HG03571 (cell line): ENCODE measurements around the gene CTNNA2.
A peak's percentile ranks its signal among the peaks of the same experiment; 100 is the strongest.

ENCODE experiments used
- ATAC-seq: cut with Tn5 transposase; IDR thresholded peaks from one replicate; pipeline ENCODE4 v1.9.1; 2021; ENCODE audit not compliant: unreplicated experiment

The CTNNA2 gene

GRCh38 chr2:79512442-79513401 lies at the start of gene CTNNA2:
TSS of gene CTNNA2 (plus strand) at chr2:79513051.
- ATAC-seq = peak; percentile 46

DNA sequence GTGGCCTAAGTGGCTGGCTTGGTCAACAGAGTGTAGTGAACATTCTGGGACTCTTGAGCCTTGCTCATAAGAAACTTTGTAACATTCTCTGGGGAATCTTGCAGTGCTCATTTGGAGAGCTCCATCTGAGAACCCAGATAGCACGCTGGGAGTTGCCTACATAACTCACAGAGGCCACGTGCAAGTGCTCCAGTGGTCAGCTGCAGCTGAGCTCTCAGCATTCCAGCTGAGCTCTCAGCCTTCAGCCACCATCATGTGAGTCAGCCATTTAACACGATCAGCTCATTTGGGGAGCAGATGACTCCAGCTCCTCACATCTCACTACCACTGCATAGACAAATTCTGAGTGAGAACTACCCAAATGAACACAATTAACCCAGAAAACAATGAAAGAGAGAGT lies 25.5 kb upstream of the CTNNA2 start:
- no peak for ATAC-seq

- ATAC-seq = no peak
These were observed 1.4 kb upstream of the CTNNA2 start for GRCh38 chr2:79511320-79511951.

- ATAC-seq = no peak
These were observed 860 bp downstream of the CTNNA2 start for GRCh38 chr2:79513711-79514110.

DNA sequence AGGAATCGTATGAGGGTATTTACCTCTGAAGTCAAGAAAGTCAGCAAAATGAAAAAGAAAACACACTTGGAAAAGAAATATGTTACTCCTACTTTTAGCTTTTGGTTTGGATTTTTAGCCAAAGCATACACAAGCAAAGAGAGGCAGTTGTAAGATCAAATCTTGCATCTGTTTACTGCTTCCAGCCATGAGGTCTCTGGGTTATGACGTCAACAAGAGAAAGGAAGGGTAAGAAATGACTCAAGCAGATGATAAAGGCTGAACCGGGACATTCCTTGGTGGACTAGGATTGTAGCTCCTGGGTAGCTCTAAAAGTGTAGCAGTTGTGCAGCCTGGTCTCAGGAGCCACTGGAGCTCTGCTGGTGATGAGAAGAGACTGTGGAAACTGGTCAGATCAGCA lies 16.8 kb downstream of the CTNNA2 start:
- no peak for ATAC-seq

DNA sequence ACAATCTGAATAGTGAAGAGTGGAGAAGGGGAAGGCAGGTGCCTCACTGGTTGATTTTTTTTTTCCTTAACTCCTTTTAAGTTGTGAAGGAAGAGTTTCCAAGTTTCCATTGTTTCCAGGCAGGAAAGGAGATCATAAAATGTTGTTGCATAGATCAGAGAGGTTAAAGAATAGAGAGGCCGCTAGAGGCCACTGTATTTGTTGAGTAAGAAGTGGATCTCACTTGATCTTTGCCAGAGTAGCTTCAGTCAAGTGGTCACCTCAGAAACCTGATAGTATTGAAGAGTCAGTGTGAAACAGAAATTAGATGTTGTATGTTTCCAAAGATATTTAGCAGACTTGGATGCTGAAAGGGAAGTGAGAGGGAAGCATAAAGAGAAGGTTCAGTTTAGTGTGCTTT lies 17.6 kb downstream of the CTNNA2 start:
- no peak for ATAC-seq

DNA sequence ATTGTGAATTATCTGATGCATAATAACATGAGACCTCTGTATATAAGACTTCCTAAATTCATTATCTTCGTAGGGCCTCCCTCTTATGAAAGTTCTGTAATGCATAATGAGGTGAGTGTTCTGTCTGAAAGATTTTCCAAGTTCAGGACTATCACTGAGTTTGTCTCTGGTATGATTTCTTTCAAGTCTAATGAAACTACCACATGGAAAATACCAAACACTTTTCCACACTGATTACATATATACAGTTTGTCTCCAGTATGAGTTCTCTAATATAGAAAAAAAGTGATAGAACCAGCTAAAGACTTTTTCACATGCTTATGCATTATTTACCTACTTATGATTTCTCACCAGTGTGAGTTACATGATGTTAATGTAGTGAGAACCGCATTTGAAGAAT lies 34.7 kb downstream of the CTNNA2 start:
- ATAC-seq = no peak

DNA sequence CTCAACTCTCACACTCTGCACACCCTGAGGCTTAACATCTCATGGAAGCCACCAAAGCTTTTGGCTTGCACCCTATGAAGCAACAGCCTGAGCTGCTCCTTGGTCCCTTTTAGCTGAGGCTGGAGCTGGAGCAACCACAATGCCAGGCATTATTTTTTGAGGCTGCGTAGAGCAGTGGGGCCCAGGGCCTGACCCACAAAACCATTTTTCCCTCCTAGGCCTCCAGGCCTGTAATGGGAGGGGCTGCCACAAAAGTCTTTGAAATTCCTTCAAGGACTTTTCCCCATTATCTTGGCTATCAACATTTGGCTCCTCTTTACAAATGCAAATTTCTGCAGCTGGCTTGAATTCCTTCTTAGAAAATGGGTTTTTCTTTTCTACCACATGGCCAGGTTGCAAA lies 39.8 kb downstream of the CTNNA2 start:
- no peak for ATAC-seq

DNA sequence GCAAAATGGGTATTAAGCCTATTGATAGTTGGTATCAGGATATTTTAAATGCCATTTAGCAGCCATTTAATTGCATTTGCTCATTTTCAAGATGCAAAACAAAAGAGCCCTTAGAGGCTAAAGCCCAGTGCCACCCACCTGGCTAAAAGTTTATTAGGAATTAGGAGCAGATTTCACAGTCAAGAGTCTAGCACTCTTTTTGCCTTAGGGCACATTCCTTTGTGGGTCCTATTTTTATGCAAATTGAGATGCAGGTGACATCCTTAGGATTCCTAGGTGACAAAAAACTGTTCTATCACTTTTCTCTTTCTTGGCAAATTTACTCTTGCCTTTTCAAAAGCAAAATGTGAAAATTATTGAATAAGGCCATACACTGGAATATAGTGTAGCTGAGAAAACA lies 42.0 kb downstream of the CTNNA2 start:
- no peak for ATAC-seq

DNA sequence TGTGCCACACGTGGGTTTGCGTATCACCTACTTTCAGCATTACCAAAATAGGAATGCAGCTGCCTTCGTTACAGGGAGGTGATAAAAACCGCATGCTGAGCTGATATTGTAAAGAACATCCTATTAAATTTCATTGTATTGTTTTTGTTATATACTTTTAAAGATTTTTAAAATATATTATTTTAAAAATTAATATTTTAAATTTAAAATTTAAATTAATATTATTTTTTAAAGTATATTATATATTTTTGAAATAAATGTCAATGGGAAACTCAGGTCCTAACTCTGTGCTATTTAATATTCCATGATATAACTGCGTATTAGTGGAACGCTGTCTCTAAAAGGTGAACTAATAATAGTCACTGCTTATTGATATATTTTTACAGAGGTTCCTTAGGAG lies 51.2 kb downstream of the CTNNA2 start:
- no peak for ATAC-seq

DNA sequence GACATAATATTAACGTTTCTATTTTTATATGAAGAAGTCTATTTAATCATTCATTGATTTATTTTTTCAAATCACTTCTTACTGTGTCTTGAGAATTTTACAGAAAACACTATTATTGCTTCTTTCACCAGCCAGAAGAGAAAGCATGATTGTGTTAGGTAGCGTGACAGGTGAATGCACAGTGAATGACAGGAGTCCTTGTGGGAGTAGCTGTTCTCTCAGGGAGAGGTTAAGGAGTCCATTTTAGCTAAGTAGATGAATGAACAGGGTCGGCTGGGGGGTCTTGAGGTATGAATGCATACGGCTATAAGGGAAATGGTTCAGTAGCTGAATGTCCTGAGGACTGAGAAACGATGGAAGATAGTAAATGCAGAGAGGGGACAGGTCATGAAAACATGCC lies 56.2 kb downstream of the CTNNA2 start:
- no peak for ATAC-seq

GRCh38 chr2:79573895-79574674 lies 61.2 kb downstream of the CTNNA2 start:
- ATAC-seq = no peak

DNA sequence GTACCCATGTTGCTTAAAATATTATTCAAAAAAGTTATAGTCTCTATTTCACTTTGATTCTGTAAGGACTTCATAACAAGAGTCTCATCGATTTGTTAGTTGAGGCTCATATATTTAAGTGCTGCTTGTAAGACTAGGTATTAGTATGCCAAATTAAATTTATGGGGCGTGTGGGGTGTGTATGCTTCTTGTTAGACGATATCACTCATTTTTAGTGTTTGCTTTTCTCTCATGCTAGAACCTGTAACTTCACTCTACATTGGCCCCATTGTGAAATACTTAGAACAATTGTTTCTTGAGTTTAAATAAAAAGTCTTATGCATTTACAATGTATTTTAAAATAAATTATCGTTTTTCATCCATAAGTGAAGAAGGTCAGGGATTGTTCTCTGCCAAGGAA lies 63.6 kb downstream of the CTNNA2 start:
- ATAC-seq = no peak

- no peak for ATAC-seq
These were observed 66.1 kb downstream of the CTNNA2 start for GRCh38 chr2:79578952-79579351.

GRCh38 chr2:79580175-79580574 lies 67.3 kb downstream of the CTNNA2 start:
- no peak for ATAC-seq

DNA sequence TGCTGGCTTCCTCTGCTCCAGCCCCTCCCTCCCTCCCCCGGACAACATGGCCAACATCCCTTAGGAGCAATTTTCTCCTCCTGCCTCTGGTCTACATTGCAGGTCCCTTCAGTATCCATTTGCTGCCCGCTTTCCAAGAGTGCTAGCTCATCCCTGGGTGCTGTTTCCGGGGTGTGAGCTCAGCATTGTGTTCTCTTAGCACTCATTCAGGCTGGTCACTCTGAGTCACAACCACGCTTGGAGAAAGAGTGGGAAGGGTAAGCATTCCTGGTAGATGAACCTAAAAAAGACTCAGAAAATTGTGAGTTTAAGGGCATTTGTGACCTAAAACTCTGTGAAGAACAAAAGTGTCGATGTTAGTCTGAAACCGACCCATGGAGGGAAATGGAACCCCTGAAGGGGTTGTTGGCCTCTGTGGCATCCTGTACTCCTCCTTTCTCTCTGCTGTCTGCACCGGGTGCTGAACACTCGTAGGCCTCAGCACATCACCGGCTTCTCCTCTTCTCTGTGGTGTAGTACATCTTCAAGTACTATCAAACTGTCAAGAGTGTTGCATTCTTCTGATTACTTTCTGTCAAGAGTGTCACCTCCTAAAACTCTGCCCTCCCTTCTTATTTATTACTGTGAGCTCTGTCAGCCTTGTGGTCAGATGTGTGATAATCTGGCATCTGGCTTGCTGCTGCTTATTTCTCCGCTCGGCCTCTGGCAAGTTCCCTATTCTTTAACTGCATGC lies 73.0 kb downstream of the CTNNA2 start:
- no peak for ATAC-seq

DNA sequence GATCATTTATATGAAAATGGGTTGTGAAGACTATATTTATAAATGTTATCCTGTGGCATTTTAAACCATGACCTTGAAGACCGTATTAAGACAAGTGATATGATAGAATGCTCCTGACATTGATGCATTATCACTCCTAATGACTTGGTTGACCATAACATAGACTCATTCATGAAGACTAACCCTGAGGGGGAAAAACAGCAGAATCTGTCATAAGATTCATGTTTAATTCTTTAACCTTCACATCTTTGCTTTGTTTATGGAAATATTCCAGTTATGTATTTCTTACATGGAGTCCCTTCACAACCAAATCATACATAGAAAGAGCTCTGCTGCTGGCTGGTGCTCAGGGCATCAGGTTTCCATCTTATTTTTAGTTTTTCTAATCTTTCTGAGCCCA lies 78.4 kb downstream of the CTNNA2 start:
- ATAC-seq = no peak

GRCh38 chr2:79593237-79593867 lies 80.5 kb downstream of the CTNNA2 start:
- ATAC-seq = no peak

GRCh38 chr2:79596403-79596802 lies 83.6 kb downstream of the CTNNA2 start:
- no peak for ATAC-seq

DNA sequence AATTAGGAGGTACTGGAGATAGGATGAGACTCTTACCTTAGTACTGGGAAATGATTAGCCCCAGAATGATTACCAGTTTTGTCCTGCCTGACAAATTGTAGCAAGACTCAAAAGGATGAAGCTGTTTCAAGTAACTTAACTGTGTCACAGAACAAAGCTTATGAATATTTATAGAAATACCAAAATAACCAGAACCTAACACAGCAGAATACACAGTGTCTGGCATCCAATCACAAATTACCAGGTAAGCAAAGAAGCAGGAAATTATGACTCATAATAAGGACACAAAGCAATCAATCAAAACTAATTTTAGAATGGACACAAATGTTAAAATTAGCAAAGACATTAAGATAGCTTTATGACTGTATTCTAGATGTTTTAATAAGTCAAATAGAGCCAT lies 91.9 kb downstream of the CTNNA2 start:
- no peak for ATAC-seq
